Effector CD4-positive, alpha-beta T cell (primary cell): Measurements from ENCODE around the gene ZNF773.
"Not testable (repeated sequence)": the region's sequence is repeated elsewhere in the genome, so short reads cannot be mapped to it uniquely, and the experiment has no call there.

ENCODE experiments used
- DNase-seq: peaks from one replicate; pipeline ENCODE4 v3.0.0-alpha.2; 2020
- total RNA-seq: gene quantifications from one replicate; lab custom pipeline; 2026; lab: John Stamatoyannopoulos, UW

ZNF773 gene
- 7.5 reads per million, percentile 26 among the genes with 10 or more reads in this experiment for total RNA-seq

DNA sequence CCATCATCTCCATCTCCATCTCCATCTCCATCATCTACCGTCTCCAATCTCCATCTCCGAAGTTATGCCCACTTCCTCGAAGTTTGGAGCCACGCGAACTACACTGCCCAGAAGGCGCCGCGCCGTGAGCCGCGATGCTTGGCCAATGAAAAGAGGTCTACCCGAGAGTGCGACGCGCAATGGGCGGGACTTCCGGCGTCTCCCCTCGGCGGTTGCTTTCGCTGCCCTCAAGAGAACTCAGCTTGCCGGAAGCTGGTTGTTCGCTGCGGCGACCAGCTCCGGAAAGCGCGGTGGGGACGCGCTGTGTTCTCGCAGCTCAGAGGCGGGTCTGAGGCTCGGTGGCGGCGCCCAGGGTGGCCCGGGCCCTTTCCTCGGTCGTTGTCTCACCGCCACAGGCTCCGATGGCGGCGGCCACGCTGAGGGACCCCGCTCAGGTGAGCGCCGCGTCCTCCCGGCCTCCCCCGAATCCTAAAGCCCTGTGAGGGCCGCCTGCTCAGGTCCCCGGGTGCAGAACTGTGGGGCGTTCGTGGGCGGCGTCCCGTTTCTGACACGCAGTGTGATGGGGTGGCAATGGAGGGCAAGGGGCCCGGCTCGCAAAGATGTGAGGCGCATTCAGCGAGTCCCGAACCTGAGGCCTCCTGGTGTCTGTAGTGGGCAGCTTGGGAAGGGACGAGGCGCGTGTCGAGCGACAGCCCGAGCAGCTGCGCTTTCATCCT is at the start of gene ZNF773:
Gene ZNF773, plus strand, starts transcription at position 259 of the 716 bp plus-strand sequence. Its CDS starts 143 bp downstream, at position 402.
- peak; percentile 92 for DNase-seq

DNA sequence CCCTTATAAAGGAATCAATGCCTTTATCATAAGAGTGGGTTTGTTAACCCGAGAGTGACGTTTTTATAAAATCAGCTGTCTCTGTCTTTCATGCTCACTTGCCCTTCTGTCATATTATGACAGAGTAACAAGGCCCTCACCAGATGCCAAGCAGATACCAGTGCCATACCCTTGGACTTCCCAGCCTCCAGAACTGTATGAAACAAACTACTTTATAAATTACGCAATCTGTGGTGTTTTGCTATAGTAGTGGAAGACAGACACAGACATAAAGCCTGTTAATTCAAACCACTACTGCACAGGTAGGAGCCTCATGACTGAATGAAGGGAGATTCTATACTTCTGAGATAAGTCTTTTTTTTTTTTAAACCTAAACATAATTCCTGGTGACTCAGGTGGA is 47.4 kb upstream of the ZNF773 start:
- no peak for DNase-seq

DNA sequence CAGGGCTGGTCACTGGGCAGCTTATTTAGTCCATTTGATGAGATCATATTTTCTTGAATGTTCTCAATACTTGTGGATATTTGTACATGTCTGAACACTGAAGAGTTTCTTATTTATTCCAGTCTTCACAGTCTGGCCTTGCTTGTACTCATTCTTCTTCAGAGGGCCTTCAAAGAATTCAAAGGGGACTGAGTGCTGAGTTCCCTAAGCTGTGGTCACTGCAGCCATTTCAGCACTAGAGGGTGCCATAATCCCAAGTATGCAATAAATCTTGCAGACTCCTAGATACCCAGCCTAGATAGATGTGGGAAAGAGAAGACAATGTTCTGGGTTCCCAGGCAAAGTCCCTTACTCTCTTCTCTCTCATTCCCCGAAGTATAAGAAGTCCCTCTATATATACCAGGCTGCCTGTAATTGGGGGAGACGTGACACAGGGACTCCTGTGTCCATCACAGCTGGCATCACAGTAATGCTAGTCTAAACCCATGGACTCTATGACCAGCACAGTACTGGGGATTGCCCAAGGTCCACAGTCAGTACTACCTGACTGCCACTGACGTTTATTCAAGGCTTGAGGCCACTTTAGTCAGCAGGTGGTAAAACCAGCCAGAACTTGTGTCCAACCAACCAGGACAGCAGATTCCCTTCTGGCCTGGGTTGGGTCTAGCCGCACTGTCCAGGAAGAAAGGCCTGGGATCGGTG is 33.9 kb upstream of the ZNF773 start:
- DNase-seq = no peak

DNA sequence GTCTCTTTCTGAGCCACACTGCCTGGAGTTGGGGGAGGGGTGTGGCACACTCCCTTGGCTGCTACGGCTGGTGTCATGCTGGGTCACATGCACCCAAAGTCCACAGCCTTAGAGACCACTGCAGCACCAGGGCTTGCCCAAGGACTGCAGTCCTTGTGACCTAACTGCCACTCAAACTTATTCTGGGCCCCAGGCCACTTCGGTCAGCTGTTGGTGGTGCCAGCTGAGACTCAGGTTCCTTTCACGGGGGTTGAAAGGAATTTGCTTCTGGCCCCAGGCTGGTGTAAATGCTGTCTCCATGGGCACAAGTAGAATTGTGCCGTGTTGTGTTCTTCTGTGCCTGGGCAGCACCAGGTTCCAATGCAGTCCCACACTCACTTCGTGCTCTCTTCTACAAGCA is 33.2 kb upstream of the ZNF773 start:
- no peak for DNase-seq

DNA sequence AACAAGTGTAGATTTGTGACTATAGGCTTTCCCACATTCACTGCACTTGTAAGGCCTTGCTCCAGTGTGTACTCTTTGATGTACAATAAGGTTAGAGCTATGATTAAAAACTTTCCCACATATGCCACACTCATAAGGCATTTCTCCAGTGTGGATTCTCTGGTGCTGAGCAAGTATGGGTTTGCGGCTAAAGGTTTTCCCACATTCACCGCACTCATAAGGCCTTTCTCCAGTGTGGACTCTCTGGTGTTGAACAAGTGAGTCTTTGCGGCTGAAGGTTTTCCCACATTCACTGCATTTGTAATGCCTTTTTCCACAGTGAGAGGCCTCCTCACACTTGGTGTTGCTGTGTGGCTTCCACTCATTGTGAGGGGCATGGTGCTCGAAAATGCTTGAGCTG is 26.1 kb upstream of the ZNF773 start:
- DNase-seq = no peak

DNA sequence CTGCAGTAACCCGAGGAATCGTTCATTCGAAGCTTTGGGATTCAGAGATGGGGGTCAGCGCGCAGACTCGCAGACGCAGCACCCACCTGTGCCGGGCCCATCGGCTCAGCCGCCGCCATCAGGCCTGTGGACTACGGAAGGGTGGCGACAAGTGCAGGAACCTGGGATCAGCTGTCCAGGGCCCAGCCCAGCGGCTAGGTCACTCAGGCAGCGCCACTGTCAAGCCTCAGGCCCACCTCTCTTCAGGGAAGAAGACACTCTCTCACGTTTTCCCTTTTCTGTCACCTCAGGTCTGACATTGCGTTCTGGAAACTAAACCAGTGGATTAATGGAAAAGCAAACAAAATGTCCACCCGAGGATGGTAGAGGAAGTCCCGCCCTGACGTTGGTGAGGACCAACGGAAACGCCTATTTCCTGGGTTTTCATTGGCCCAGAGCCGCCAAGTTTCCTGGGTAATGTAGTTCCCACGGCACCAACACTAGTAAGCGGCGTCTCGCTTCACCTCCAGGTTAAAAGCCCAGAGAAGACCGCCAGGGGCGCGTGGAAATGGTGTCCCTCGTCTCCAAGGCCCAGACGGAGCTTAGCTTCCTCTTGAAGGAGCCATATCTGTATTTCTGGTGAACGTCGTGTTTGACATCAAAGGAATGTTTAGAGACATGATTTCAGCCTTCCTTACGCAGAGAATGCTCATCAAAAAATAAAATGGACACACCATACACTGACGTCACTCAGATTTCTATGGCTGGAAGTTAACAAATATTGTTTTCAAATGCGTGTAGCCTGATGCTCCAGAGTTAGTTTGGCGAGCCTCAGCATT is 22.3 kb upstream of the ZNF773 start, which contains the start of gene ZNF772:
Gene ZNF772, minus strand, starts transcription at position 376 of the 818 bp plus-strand sequence. Its CDS starts 257 bp downstream, at position 119.
- DNase-seq = peak; percentile 83

DNA sequence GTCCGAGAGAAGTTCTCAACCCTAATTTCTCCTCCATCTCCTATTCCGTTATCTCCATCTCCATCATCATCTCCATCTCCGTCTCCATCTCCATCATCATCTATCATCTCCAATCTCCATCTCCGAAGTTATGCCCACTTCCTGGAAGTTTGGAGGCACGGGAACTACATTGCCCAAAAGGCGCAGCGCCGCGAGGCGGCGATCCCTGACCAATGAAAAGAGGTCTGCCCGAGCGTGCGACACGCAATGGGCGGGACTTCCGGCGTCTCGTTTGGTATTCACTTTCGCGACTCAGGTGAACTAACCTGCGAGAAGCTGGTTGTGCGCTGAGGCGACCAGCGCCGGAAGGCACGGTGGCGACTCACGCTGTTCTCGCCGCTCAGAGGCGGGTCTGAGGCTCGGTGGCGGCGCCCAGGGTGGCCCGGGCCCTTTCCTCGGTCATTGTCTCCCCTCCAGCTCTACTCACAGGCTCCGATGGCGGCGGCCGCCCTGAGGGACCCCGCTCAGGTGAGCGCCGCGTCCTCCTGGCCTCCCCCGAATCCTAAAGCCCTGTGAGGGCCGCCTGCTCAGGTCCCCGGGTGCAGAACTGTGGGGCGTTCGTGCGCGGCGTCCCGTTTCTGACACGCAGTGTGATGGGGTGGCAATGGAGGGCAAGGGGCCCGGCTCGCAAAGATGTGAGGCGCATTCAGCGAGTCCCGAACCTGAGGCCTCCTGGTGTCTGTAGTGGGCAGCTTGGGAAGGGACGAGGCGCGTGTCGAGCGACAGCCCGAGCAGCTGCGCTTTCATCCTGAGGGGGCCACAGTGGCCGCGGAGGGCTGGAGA is 12.1 kb upstream of the ZNF773 start, which contains the start of gene ZNF419:
Gene ZNF419, plus strand, starts transcription at position 274 of the 822 bp plus-strand sequence. Its CDS starts 201 bp downstream, at position 475.
- peak; percentile 92 for DNase-seq

DNA sequence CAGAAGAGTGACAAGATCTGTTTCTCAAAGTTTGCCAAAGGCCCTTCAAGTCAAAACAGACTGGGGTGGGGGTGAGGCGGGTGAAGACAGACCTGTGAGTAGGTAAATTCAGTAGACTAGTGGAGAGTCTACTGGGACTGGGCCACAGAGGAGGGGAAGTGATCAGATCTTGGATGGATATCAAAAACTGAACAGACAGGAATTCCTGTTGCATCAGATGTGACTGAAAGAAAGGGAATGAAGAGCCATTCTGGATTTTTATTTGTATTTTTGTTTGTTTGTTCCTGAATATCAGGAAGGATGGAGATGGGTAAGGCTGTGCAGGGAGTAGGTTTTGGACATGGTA is 11.5 kb upstream of the ZNF773 start:
- DNase-seq = not testable (repeated sequence)

DNA sequence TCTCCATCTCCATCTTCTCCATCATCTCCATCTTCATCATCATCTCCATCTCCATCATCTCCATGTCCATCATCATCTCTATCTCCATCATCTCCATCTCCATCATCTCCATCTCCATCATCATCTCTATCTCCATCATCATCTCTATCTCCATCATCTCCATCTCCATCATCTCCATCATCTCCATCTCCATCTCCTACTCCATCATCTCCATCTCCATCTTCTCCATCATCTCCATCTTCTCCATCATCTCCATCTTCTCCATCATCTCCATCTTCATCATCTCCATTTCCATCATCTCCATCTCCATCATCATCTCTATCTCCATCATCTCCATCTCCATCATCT is 432 bp upstream of the ZNF773 start:
- not testable (repeated sequence) for DNase-seq

DNA sequence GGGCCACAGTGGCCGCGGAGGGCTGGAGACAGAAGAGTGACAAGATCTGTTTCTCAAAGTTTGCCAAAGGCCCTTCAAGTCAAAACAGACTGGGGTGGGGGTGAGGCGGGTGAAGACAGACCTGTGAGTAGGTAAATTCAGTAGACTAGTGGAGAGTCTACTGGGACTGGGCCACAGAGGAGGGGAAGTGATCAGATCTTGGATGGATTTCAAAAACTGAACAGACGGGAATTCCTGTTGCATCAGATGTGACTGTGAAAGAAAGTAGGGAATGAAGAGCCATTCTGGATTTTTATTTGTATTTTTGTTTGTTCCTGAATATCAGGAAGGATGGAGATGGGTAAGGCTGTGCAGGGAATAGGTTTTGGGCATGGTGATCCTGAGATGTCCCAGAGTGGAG is 662 bp downstream of the ZNF773 start:
- DNase-seq = not testable (repeated sequence)

DNA sequence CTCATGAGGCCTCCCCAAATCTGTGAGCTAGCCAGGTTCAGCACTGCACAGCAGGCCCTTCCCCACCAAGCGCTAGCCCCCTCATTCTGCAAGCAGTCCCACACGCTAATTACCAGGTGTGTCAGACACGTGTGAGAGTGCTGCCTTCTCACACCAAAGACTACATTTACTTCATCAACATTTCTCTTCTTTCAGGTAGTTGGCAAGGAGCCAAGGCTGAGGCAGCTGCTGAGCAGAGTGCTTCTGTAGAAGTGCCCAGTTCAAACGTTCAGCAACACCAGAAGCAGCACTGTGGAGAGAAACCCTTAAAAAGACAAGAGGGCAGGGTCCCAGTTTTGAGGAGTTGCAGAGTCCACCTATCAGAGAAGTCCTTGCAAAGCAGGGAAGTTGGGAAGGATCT is 6.4 kb downstream of the ZNF773 start:
- no peak for DNase-seq

DNA sequence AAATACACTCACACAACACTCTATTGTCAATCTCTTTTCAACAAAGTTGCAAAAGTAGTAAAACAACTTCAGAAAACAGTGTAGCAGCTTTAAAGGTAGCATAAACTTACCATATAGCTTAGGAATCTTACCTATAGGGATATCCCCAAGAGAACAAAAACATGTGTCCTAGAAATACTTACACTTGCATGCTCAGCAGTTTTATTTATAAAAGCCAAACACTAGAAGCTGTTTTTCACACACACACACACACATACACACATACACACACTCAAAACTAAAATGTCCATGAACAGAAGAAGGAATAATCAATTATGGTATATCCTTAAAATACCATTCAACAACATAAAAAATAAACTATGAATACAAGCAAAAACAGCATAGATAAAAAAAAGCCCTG is 11.7 kb downstream of the ZNF773 start:
- DNase-seq = no peak

DNA sequence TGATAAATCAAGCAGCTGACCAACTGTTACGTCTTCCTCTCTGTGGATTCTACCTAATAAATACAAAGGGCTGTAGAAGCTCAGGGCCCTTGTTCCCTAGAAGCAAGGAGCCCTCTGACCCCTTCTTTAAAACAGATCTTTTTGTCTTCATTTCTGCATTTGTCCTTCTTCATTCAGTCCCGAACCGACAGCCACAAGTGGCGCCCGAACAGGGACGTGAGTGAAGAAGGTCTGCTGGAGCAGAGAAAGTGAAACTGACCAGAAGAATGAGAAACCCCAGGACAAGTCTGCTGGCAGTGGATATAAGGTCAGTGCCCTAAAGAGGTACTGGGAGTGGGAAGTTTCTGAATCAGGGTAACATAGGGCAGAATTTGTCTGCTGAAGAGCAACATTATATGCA is 13.1 kb downstream of the ZNF773 start:
- no peak for DNase-seq

DNA sequence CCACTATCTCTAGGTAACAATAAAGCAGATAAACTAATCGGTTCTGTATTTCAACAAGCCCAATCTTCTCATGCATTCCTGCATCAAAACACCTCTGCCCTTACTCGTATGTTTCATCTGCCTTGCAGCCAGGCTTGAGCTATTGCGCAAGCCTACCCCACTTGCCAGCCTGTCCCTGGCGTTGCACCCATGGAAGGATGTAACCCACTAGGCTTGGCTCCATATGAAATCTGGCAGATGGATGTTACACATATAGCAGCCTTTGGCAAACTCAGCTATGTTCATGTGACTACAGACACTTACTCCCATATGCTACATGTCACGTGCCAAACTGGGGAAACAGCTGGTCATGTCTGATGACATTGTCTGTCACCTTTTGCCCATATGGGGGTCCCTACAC is 15.5 kb downstream of the ZNF773 start:
- DNase-seq = no peak

DNA sequence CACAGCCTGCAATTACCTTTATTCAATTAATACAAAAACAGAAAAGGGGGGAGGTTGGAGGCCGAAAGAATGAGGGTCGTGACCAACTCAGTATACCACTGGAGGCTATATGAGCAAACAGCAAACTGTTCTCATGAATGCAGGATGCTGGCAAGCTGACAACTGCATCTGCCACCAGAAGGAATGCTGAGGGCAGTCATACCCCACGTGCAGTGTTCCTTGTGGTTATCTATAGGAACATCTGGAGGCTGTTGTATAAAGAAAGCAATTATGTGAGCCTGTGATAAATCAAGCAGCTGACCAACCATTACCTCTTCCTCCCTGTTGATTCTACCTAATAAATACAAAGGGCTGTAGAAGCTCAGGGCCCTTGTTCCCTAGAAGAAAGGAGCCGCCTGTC is 18.3 kb downstream of the ZNF773 start:
- DNase-seq = not testable (repeated sequence)

DNA sequence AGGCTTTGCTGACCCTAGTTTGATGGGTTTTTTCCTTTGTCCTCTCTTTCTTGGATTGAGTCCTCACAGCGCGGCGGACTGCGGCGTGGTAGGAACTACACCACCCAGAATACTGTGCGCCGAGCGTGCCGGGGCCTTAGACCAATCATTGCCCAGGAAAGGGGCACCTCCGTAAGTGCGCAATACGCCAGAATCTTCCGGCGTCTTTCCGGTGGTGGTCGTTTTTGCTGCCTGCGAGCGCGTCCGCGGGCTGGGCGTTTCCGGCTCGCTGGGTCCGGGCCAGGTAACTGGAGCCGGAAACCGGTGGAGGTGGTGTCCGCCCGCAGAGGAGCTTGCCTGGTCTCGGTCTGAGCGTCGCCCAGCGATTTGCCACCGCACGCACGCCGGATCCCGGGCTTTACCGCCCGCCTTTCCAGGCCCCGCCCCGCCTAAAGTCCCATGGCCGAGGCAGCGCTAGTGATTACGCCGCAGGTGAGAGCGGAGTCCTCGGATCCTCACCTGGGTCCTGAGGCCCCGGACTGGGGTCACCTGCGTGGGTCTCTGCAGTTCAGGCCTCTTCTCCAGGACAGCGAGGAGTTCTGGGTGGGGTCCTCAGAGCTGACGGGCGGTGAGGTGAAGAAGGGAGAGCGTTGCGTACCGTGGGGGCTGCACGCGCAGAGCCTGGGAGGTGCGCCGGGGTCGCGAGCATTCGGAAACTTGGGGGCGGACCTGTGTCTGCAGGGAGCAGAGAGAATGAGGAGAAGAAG is 27.6 kb downstream of the ZNF773 start, which contains the start of gene ZNF549:
Gene ZNF549, plus strand, starts transcription at position 221 of the 746 bp plus-strand sequence. Its CDS starts 218 bp downstream, at position 439.
- DNase-seq = peak; percentile 82

DNA sequence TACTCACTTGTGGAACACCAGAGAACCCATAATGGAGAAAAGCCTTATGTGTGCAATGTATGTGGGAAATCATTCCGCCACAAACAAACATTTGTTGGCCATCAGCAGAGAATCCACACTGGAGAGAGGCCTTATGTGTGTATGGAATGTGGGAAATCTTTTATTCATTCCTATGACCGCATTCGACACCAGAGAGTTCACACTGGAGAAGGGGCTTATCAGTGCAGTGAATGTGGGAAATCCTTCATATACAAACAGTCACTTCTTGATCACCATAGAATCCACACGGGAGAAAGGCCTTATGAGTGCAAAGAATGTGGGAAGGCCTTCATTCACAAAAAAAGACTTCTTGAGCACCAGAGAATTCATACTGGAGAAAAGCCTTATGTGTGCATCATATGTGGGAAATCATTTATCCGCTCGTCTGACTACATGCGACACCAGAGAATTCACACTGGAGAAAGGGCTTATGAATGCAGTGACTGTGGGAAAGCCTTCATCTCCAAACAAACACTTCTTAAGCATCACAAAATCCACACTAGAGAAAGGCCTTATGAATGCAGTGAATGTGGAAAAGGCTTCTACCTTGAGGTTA is 38.3 kb downstream of the ZNF773 start:
- DNase-seq = no peak

DNA sequence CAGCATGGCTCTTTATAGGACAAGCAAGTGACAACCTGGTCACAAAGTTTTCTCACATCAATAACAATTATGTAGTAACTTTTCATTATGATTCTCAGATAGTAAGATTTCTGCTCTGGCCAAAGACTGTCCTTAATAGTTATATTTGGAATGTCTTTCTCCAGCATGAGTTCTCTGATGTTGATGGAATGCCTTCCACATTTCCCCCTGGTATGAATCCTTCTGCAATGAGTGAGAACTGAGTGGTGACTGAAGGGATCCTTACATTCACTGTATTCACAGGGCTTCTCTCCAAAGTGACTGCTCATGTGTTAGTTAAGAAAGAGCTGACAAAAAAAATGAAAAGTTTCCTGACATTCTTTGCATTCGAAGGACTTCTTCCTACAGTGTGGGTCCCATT is 46.8 kb downstream of the ZNF773 start:
- no peak for DNase-seq

DNA sequence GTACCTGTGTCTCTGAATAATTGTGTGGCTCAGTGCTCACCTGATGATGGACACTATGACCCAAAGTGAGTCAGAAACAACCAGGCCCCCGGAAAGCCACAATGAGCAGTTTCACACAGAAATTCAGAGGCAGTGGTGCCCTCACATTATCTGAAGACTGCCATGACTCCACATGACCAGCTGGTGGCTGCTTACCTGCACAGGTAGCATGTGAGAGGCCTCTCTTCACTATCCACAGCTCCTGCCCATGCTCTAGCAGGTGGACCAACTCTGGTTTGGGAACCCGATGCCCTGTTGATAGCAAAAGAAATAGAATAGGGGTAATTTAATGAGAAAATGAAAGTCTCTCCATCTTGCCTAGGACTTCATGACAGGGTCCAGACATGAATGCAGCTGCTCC is 52.7 kb downstream of the ZNF773 start:
- no peak for DNase-seq

DNA sequence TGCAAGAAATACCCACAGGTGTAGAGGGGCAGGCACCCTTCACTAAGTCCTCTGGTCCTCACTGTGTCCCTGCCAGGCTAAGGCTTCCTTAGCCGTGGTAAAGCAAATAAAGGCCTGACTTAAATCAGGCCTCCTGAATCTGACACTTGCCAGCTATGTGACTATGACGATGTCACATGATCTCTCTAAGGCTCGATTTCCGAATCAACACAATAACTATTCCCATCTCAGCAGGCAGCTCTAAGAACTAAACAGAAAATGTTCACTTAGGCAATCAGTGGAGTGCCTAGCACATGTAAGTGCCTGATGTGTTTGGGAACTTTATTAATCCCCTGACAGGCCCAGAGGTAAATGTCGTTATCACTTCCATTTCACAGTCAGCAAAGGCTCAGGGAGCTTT is 57.9 kb downstream of the ZNF773 start:
- DNase-seq = no peak
